HG03064 (cell line): Measurements from ENCODE around the gene S100A12.

Source experiments
- ATAC-seq: cut with Tn5 transposase; IDR thresholded peaks from one replicate; pipeline ENCODE4 v1.9.1; 2021; ENCODE audit warnings: low read depth; ENCODE audit not compliant: unreplicated experiment

Gene S100A12

GRCh38 chr1:153397051-153397923 is 21.9 kb upstream of the S100A12 start:
- ATAC-seq = no peak

- no peak for ATAC-seq
Observed at GRCh38 chr1:153396461-153396860, 21.0 kb upstream of the S100A12 start.

GRCh38 chr1:153395776-153396175 is 20.4 kb upstream of the S100A12 start:
- no peak for ATAC-seq

GRCh38 chr1:153395136-153395685 is 19.8 kb upstream of the S100A12 start:
- ATAC-seq = no peak

GRCh38 chr1:153394391-153394790 is 19.0 kb upstream of the S100A12 start:
- no peak for ATAC-seq

GRCh38 chr1:153393926-153394325 is 18.5 kb upstream of the S100A12 start:
- no peak for ATAC-seq

- no peak for ATAC-seq
Observed at GRCh38 chr1:153392822-153393221, 17.4 kb upstream of the S100A12 start.

DNA sequence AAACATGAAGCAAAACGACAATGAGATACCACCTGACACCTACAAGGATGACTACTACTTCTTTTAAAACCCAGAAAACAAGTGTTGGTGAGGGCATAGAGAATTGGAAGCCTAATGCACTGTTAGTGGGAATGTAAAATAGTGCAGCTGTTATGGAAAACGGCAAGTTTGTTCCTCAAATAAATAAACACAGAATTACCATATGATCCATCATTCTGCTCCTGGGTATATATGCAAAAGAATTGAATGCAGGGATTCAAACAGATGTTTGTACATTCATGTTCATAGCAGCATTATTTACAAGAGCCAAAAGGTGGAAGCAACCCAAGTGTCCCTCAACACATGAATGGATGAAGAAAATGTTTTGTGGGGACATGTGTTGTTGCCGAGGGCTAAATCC is 16.8 kb upstream of the S100A12 start:
- no peak for ATAC-seq

GRCh38 chr1:153390938-153391710 is 15.7 kb upstream of the S100A12 start, which contains the start of gene S100A8:
Gene S100A8 (minus strand): TSS chr1:153391073. CDS start chr1:153390535, 538 bp downstream.
- no peak for ATAC-seq

DNA sequence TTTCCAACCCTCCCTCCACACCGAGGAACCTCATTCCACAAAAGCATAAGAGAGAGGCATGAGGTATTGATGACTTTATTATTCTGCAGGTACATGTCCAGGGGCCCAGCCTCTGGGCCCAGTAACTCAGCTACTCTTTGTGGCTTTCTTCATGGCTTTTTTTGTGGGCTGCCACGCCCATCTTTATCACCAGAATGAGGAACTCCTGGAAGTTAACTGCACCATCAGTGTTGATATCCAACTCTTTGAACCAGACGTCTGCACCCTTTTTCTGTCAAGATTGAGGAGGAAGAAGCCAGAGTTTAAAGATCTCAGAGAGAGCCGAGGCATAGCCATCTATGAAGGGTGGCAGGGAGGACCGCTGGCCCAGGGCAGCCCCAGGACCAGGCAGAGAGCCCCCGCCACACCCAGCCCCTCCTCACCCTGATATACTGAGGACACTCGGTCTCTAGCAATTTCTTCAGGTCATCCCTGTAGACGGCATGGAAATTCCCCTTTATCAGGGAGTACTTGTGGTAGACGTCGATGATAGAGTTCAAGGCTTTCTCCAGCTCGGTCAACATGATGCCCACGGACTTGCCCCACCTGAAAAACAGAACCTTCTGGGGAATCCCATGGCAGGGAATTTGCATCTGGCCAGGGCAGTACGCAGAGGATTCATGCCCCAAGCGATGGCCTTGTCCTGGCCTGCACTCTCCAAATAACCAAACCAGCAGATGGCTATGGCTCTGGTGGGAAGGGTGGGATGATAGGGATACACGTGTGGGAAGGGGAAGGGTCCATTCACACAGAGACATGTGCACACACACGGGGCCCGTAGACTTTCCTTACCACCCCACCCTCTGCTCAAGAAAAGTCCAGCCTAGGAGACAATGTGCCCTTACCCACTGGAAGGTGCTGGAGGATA is 14.8 kb upstream of the S100A12 start:
- ATAC-seq = no peak

DNA sequence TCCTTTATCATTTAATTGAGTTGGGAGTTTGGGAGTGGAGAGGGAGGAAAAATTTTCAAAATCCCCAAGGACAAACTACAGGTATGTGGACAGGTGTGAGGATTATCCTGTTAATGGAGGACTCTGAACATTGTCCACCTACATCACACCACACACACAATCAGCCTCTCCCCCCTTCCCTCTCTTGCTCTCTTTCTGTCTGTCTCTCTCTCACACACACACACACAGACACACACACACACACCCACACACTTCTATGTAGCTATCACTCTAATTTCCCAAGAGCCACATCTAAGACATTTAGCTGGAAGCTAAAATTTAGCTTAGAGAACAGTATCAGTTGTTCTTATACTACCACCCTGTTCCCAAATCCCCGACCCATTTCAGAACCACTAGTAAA is 14.0 kb upstream of the S100A12 start:
- ATAC-seq = no peak

DNA sequence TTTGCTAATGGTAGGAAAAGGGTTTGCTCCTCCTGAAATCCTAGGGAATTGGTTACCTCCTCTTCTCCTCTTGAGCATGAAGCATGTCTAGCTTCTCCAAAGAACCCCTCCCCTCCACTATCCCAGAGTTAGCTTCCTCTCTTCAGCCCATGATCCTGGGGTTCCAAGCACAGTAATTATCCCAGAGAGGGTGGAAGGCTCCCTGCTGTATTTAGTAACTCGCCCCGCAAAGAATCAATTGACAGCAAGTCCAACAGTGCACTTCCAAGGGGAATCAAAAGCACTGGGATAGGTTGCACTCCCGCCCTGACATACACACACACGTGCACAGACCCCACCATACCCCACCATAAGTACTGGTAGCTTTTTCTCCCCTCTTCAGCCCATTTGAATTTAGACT is 12.4 kb upstream of the S100A12 start:
- no peak for ATAC-seq

DNA sequence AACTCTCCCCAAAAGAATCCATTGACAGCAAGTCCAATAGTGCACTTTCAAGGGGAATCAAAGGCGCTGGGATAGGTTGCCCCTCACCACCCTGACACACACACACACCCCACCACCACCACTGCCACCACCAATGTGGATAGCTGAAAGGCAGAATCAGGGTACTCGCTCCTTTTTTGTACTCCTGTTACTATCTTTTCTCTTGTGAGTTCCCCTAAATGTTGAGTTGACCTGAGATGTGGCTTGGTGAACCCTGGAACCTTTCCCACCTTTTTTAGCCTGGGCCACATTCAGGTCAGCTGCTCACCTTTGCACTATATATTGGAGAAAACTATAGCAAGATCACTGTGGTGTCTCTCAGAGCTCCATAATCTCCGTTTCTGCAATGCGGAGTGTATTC is 11.6 kb upstream of the S100A12 start:
- no peak for ATAC-seq

DNA sequence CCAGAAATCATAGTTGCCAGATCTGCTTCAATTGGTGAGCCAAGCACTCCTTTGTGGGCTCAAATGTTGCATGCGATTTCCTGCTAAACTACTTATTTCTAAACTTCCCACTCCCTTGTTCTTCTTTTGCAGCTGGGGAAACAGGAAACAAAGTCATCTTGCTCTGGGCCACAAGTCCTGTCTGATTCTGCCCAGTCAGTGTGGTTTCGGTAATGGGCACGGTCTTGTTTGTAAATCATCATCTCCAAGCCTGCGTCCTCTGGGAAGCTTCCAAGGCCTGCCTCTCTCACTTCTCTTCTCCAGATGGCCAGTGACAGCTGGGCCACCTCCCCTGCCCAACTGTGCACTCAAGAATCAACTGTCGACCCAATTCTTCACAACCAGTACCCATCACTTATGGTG is 11.1 kb upstream of the S100A12 start:
- ATAC-seq = no peak

DNA sequence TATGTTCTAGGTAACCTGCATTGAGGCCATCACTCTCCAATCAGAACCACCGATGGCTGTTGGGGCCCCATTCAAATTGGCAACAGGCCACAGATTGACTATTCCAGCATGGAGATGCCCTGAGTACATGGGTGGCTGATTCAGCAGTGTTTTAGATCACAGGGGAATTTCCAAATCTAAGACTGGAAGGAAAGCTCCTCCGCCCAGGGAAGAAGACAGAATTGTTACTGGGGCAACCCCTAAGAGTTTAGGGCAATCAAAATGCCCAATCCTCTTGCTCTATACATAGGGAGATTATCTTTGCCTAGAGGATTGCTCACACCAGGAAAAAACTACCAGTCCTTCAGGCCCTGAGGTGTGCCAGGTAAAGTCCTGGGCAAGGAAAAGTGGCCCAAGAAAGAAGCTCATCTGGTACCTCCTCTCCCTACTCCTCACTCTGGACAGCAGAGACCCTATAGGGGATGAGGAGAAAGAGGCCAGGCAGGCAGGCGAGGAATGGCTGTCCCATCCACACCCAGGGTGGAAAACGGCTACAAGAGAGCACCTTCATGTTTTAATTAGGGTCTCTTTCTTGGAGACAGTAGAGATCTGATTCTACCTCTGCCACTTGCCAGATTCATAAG is 9.6 kb upstream of the S100A12 start:
- no peak for ATAC-seq

GRCh38 chr1:153380711-153381110 is 5.3 kb upstream of the S100A12 start:
- ATAC-seq = no peak

DNA sequence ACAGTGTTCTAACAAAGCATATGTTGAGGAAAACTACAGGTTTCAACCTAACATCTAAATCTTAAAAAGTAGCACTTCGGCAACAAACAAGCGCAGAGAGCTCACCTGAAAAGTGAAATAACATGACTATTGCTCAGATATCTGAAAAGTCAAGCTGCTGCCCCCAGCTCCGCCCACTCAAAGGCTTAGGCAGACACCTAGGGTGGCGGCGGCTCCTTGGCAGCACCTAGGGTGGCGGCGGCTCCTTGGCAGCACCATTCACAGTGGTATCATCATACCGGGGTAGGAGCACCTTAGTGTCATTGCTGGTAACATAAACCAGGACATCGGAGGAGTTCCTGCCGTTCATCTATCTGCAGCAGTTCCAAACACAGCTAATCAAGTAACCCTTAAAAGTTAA is 4.2 kb upstream of the S100A12 start:
- ATAC-seq = no peak

GRCh38 chr1:153374071-153374470 is 1.4 kb downstream of the S100A12 start:
- ATAC-seq = no peak

GRCh38 chr1:153372571-153372970 is 2.9 kb downstream of the S100A12 start:
- ATAC-seq = no peak

- no peak for ATAC-seq
Observed at GRCh38 chr1:153371231-153371630, 4.2 kb downstream of the S100A12 start.
